Breast epithelium (tissue), 4 donors: ENCODE measurements around the gene ANKRD40CL. TPM values are rescaled to one million over a fixed set of nuclear protein-coding genes. Genes with fewer than 3 reads are reported as not detected.

ENCODE experiments used
- DNase-seq, 2 donors: peaks; one replicate each; pipeline ENCODE4 v3.0.0-alpha.2; 2019; ENCODE audit warnings: low spot score in 2 of 2
- H3K27ac ChIP-seq, 2 donors: fragments of 200-600 bp; sonication (generic) in 1 of 2; one replicate each; pipeline ENCODE4 v1.5.1; 2016 to 2019; ENCODE audit warnings: mild to moderate bottlenecking in 1 of 2
- H3K27me3 ChIP-seq, 2 donors: fragments of 200-600 bp; sonication (generic) in 1 of 2; one replicate each; pipeline versions ENCODE4 v1.5.1 to v1.6.0; 2017 to 2019; ENCODE audit warnings: control low read depth in 1 of 2, mild to moderate bottlenecking in 1 of 2
- H3K36me3 ChIP-seq: fragments of 200-600 bp; one replicate; pipeline ENCODE4 v1.5.1; 2019
- H3K4me1 ChIP-seq, 2 donors: fragments of 200-600 bp; sonication (generic); one replicate each; pipeline ENCODE4 v1.5.1; 2016 to 2019; ENCODE audit warnings: control low read depth in 1 of 2
- H3K4me3 ChIP-seq, 3 donors: fragments of 200-600 bp; sonication (generic); 1 replicate in 2 of 3; 2 replicates in 1 of 3; pipeline ENCODE4 v1.5.1; 2016 to 2019; ENCODE audit warnings: mild to moderate bottlenecking in 3 of 3, moderate library complexity in 2 of 3
- H3K9me3 ChIP-seq, 2 donors: fragments of 200-600 bp; sonication (generic) in 1 of 2; one replicate each; pipeline ENCODE4 v1.5.1; 2016 to 2019; ENCODE audit warnings: control low read depth in 1 of 2
- POLR2A ChIP-seq: fragments of 450-650 bp; IDR thresholded peaks from one replicate; pipeline ENCODE4 v1.6.1; 2016; ENCODE audit warnings: antibody characterized with exemption, mild to moderate bottlenecking, moderate library complexity
- POLR2AphosphoS5 ChIP-seq, 3 donors: sonication (generic); formaldehyde crosslinking; IDR thresholded peaks; one replicate each; pipeline ENCODE4 v1.6.1; 2017; ENCODE audit warnings: antibody characterized with exemption in 3 of 3
- intact Hi-C: fragments of 100-400 bp; cut with DNase I; formaldehyde crosslinking; loops from one replicate; pipeline ENCODE4 v1.15.1; 2023; ENCODE audit warnings: low total_unique reads
- total RNA-seq, 3 donors: library from RNA; depleted of rRNA; stranded (reverse); fragments of >200 nt; gene quantifications; one replicate each; pipeline ENCODE4 v1.1.0, GENCODE V29; 2016
- TF ChIP-seq, protein P1 (sequence below), 3 donors: fragments of 450-650 bp; IDR thresholded peaks; one replicate each; pipeline ENCODE4 v1.5.1; 2016 to 2017; ENCODE audit warnings: antibody characterized with exemption in 3 of 3, mild to moderate bottlenecking in 3 of 3, moderate library complexity in 3 of 3

ANKRD40CL gene
- total RNA-seq, 3 donors from 2014 or later = not detected

DNA sequence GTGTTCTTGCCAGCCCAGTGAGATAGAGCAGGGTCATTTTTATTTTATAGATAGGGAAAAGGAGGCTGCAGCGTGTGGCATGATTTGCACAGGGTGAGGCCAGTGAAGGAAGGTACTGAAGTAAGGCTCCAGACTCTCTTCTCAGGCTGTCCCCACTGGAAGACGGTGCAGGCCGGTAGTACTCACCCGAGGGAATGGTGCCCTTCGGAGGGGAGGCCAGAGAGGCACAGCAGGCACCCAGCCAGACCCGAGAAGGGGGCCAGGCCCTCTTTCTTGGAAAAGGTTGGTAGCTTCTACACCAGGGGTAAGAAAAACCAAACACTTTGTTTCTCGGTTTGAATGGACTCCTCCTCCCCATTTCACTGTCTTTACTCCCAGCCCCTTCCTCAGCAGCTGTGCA lies 288 bp downstream of the ANKRD40CL start:
- Histone ChIP-seq H3K9me3 (no peaks in the 10 kb centered on the region), H3K27me3 (no peaks in the 10 kb centered on the region), H3K4me1 (no peaks in the 10 kb centered on the region), H3K27ac (no peak overlapping the region), H3K4me3 (no peak overlapping the region), H3K36me3 (no peaks in the 10 kb centered on the region)
- no peak for TF ChIP-seq POLR2A
- TF ChIP-seq POLR2AphosphoS5 (IDR thresholded peaks at IDR 0.05) = no peak
- TF ChIP-seq, protein P1, sequence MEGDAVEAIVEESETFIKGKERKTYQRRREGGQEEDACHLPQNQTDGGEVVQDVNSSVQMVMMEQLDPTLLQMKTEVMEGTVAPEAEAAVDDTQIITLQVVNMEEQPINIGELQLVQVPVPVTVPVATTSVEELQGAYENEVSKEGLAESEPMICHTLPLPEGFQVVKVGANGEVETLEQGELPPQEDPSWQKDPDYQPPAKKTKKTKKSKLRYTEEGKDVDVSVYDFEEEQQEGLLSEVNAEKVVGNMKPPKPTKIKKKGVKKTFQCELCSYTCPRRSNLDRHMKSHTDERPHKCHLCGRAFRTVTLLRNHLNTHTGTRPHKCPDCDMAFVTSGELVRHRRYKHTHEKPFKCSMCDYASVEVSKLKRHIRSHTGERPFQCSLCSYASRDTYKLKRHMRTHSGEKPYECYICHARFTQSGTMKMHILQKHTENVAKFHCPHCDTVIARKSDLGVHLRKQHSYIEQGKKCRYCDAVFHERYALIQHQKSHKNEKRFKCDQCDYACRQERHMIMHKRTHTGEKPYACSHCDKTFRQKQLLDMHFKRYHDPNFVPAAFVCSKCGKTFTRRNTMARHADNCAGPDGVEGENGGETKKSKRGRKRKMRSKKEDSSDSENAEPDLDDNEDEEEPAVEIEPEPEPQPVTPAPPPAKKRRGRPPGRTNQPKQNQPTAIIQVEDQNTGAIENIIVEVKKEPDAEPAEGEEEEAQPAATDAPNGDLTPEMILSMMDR (IDR thresholded peaks at IDR 0.05) = no peak
- no peak for DNase-seq
- intact Hi-C loops = no loop called here

DNA sequence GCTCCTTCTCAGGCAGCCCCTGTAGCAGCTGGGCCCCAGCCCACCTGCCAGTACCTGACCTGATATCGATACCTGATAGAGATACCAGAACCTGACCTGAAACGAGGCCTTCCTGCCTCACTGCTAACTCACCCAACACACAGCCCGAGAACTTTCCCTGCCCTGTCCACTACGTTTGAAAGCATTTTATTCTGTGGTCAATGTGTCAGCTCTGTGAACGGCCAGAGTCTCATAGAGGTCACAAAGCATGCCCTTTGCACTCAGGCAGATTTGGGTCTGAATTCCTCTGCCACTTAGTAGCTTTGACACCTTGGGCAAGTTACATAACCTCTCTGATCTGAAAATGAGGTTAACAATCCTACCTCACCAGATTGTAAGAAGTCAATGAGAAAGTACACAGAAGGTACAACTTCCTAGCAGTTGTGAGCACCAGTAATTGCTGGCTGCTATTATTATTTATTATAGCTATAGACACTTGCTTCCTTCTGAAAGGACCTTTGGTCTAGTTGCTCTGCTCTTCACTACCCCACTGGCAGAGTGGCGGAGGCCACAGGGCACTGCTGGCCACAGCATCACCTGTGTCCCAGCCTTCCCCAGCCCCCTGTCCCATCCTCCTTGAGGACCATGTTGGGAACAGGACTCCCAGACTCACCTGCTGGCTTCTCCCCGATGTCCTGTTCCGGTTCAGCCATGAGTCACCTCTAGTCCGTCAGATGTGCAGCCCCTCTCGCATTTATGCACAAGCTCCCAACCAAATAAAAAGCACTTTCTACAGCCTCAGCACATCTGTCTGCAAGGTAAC lies 895 bp downstream of the ANKRD40CL start:
- no peak overlapping the region for H3K4me3 ChIP-seq
- no peaks in the 10 kb centered on the region for H3K4me1 ChIP-seq
- H3K27ac ChIP-seq = no peak overlapping the region
- H3K27me3 ChIP-seq = no peaks in the 10 kb centered on the region
- TF ChIP-seq, protein P1 (IDR thresholded peaks at IDR 0.05) = no peak
- TF ChIP-seq POLR2AphosphoS5 (IDR thresholded peaks at IDR 0.05) (no peak), POLR2A (no peak)
- H3K36me3 ChIP-seq = no peaks in the 10 kb centered on the region
- DNase-seq = no peak
- intact Hi-C loops = no loop called here
- no peaks in the 10 kb centered on the region for H3K9me3 ChIP-seq

DNA sequence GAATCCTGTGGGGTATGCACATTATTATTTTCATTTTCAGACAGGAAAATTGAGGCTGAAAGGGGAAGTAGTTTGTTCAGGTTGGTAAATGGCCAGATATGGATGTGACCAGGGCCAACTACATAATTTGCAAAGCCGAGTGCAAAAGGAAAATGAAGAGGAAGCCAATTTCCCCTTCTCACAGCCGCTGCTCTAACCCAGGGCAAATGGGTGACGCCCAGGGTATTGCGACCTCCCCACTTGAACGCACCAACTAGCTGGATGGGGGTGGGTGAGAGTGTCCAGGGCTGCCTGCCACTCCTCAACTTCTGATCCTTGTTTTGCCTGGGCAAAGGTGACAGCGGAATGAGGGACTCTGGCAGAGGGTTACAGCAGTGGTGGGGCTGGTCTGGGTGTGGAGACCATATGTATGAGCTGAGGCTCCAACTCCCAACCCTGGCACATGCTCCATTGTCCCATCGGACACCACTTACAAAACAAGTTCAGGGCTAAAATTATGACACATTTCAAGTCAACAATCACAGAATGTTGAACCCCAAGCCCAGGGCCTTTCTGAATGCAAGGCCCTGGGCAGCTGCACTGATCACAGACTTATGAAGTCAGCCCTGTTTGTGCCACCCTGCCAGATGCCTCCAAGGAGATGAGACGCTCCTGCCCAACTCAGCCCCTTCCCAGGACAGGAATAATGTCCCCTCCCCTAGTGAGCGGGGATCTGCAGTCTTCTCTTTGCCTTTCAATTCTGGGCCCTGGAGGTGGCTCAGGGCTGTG lies 1.7 kb downstream of the ANKRD40CL start:
- TF ChIP-seq, protein P1 (IDR thresholded peaks at IDR 0.05) = no peak
- no peak for TF ChIP-seq POLR2A
- no peak for TF ChIP-seq POLR2AphosphoS5 (IDR thresholded peaks at IDR 0.05)
- H3K9me3 ChIP-seq = no peaks in the 10 kb centered on the region
- no peaks in the 10 kb centered on the region for H3K4me1 ChIP-seq
- H3K27ac ChIP-seq = no peak overlapping the region
- H3K4me3 ChIP-seq = no peak overlapping the region
- intact Hi-C loops = no loop called here
- no peaks in the 10 kb centered on the region for H3K36me3 ChIP-seq
- no peaks in the 10 kb centered on the region for H3K27me3 ChIP-seq
- DNase-seq = no peak

DNA sequence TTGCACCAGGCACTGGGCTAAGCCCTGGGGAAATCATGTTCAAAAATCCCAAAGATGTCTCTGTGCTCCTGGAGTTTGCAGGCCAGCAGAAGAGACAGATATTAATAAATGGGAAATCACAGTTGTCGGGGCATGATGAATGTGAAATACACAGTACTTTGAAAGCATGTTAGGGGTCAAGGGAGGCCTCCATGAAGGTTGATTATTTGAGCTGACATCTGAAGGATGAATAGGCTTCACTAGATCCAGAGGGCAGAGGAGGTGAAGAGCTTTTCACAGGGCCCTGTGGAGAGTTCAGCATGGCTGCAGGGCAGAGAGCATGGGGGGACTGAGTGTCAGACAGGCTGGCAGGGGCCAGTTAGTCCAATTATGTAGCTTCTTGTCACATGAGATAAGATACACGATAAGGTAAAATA lies 2.6 kb downstream of the ANKRD40CL start:
- Histone ChIP-seq H3K4me1 (no peaks in the 10 kb centered on the region), H3K36me3 (no peaks in the 10 kb centered on the region), H3K27me3 (no peaks in the 10 kb centered on the region), H3K27ac (no peak overlapping the region), H3K9me3 (no peaks in the 10 kb centered on the region), H3K4me3 (no peak overlapping the region)
- TF ChIP-seq, protein P1 (IDR thresholded peaks at IDR 0.05) = no peak
- intact Hi-C loops = no loop called here
- no peak for DNase-seq
